AG04449 (cell line): ENCODE results near the gene NTM.

Experiments
- CTCF ChIA-PET: fragments of 350-600 bp; formaldehyde crosslinking; extraction: SDS; loops from one replicate; lab custom pipeline; 2021; ENCODE audit warnings: antibody characterized with exemption; lab: Yijun Ruan, JAX
- POLR2A ChIA-PET: fragments of 400-600, 350-600 bp; formaldehyde crosslinking; extraction: SDS; loops from one replicate; lab custom pipeline; 2020; ENCODE audit warnings: antibody characterized with exemption, inconsistent platforms; lab: Yijun Ruan, JAX
- DNase-seq: peaks from one replicate; pipeline ENCODE4 v3.0.0-alpha.2; 2010; ENCODE audit warnings: low read depth, low spot score
- H3K4me3 ChIP-seq: 2 replicates; pipeline ENCODE4 v1.5.1; 2011; ENCODE audit warnings: low read depth, mild to moderate bottlenecking, control low read depth, low read length
- TF ChIP-seq, protein P1 (sequence below): IDR thresholded peaks from one replicate; pipeline ENCODE4 v1.5.1; 2011; ENCODE audit warnings: mild to moderate bottlenecking, moderate library complexity, low read length, control low read depth, inconsistent platforms; ENCODE audit not compliant: insufficient read depth; ENCODE audit errors: missing control alignments

Gene NTM

DNA sequence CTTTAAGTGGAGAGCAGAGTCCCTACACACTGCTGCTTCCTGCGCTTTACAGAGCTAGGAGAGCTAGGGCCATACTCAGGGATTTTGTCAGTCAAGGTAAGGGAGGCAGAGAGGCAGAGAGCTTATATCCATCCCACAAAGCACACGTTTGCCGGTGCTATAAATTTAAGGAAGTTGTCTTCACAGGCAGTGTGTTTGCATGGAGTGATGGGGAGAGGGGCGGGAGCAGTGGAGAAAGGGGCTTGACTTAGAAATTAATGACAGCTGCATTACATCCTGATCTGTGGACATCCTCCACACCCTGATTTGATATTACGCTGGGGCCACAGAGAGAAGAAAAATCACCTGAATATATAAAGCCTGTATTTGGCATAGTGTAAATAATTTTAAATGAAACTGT, 84.1 kb downstream of the NTM start:
- DNase-seq = no peak
- TF ChIP-seq, protein P1, sequence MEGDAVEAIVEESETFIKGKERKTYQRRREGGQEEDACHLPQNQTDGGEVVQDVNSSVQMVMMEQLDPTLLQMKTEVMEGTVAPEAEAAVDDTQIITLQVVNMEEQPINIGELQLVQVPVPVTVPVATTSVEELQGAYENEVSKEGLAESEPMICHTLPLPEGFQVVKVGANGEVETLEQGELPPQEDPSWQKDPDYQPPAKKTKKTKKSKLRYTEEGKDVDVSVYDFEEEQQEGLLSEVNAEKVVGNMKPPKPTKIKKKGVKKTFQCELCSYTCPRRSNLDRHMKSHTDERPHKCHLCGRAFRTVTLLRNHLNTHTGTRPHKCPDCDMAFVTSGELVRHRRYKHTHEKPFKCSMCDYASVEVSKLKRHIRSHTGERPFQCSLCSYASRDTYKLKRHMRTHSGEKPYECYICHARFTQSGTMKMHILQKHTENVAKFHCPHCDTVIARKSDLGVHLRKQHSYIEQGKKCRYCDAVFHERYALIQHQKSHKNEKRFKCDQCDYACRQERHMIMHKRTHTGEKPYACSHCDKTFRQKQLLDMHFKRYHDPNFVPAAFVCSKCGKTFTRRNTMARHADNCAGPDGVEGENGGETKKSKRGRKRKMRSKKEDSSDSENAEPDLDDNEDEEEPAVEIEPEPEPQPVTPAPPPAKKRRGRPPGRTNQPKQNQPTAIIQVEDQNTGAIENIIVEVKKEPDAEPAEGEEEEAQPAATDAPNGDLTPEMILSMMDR = no peak
- ChIA-PET POLR2A (no interaction called here), CTCF (no interaction called here)
- H3K4me3 ChIP-seq = no peak overlapping the region

DNA sequence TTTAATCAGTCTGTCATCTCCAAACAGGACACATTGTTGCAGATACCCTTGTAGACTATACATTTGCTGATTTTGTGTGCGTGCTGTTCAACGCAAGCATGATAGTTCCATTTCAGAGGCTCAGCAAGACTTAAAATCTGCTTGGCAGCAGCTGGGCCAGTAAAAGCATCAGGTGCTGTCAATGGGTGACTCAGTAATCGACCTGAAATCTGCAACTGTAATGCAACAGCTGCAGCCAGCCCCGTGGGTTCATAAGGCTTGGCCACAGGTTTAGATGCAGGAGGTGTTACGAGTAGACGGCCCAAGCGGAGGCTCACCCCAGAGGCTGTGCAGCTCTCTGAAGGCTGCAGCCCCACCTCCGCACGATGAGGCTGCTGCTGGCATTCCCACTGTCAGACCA, 84.6 kb downstream of the NTM start:
- DNase-seq = no peak
- POLR2A ChIA-PET = no interaction called here
- H3K4me3 ChIP-seq = no peak overlapping the region
- TF ChIP-seq, protein P1 = no peak
- CTCF ChIA-PET = no interaction called here

DNA sequence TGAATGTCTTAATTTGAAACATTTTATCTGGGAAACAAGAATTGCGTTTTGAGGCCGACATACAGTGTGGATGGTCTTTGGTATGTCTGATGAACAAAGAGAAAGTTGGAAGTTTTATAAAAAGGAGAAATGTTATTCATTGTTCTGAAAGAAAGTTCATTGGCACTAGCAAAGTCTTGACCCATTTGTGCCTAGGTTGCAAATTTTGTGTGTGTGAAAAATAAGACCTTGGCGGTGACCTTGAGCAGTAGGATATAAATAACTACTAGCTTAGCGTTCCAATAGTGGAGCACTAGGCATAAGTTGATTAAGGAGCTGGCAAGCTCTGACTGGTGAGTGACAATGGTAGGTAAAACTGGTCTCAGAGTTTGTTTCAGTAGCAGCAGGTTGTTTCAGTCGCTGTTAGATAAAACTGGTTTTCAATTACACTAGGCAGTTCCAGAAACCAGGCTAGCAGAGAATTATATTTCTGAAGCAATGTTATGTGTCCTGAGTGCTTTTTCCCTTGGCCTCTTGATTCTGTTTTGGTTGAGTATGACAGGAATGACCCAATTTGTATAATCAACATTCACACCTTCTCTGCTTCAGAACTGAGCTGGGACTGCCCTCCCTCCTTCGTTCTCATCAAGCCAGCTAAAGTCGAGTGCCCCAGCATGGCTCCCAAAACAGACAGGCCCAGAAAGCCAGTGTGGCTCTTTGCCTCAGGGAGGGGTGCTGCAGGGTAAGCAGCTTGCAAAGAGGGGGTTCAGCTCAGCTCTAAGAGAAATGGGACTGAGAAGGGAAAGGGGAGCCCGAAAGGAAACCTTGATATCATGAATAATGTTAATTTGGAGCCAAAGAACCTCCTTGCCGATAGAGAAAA, 85.7 kb downstream of the NTM start:
- ChIA-PET CTCF (no interaction called here), POLR2A (no interaction called here)
- DNase-seq = no peak
- TF ChIP-seq, protein P1 = no peak
- no peak overlapping the region for H3K4me3 ChIP-seq

DNA sequence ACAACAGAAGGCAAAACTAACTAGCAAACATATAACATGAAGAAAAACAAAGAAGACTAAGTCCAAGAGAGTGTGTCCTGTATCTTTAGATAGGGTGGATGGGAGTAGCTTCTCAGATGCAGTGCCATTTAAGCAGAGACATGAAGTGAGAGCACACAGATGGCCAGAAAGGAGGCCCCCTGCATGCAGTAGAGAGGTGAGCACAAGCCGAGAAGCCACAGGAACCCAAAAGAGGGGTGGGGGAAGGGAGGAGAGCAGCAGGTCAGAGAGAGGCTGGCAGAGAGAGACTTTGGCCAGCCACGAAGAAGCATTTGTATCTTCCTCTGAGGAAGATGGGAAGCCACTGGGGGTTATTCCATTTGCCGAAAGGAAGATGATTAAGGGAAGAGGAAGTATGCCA, 86.7 kb downstream of the NTM start:
- CTCF ChIA-PET = no interaction called here
- TF ChIP-seq, protein P1 = no peak
- H3K4me3 ChIP-seq = no peak overlapping the region
- POLR2A ChIA-PET = no interaction called here
- no peak for DNase-seq

DNA sequence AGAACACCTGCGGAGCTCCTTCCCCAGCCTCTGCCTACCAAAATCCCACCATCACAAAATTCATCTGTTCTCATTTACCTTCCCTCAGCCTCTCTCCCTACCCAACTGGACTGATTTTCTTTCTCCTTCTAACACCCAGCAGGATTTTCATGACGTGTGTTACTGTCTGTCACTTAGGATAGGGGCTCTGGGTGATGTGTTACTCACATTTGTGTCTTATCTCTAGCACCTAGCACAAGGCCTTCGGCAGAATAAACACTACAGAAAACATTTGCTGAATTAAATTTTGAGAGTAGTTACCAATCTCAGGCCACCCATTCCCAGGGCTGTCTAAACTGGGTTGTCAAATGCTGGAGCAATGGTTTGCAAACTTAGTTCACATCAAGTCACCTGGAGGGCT, 88.0 kb downstream of the NTM start:
- no peak for DNase-seq
- CTCF ChIA-PET = interaction anchor here (1.5 kb wide), 1 partner anchor 210 kb away, joined by 3 read pairs; no protein-coding TSS in a partner anchor
- TF ChIP-seq, protein P1 = no peak
- POLR2A ChIA-PET = no interaction called here
- H3K4me3 ChIP-seq = no peak overlapping the region

DNA sequence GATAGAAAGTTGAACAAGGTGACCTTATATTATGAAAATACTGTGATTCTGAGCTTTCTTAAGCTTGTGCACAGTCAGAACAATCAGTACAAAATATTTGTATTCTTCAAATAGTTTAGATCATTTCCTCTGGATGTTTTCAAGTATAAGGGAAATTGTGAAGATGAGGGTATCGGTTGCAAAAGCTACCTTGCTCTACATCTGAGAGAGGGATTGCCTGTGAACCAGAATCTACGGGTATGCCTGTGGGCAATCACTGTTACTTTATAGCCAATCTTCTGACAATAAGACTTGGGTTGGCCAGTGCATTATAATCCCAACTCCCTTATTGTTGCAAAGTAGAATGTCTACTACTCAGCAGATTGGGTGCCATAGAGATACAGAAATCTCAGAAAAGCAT, 90.5 kb downstream of the NTM start:
- TF ChIP-seq, protein P1 = no peak
- DNase-seq = no peak
- ChIA-PET CTCF (interaction anchor here (1.2 kb wide), 1 partner anchor 214 kb away, joined by 5 read pairs; no protein-coding TSS in a partner anchor), POLR2A (no interaction called here)
- H3K4me3 ChIP-seq = no peak overlapping the region
